ENCODE data around the gene TMEM141. TPM values are rescaled to one million over a fixed set of nuclear protein-coding genes. Genes with fewer than 3 reads are reported as not detected.
"Not testable (repeated sequence)": the region's sequence is repeated elsewhere in the genome, so short reads cannot be mapped to it uniquely, and the experiment has no call there.

The TMEM141 gene
- total and polyA plus RNA-seq, 2 experiments from 2014 or later, result 51.7 to 59.4 TPM

- peak; percentile 72 for DNase-seq
- H3K9me2 ChIP-seq (ENCODE audit: insufficient read depth), result no peaks in the 10 kb centered on the region
- WGBS, 2 experiments (ENCODE audit: low coverage in 1 of 2, low lambda C conversion rate in 2 of 2, missing lambda C conversion rate in 2 of 2), result 16 to 19% methylated on average over 21 of the region's 21 CpGs
- peaks cover 4% of the 10 kb centered on the region; the same call in 1 of the 2 replicates for H3F3A ChIP-seq (ENCODE audit: insufficient read depth)
- H3K4me3 ChIP-seq, result no peak overlapping the region
- H3K79me2 ChIP-seq (ENCODE audit: insufficient read depth), result 0 out of 2 replicates have a peak, but pooled peaks cover 5% of the 10 kb centered on the region
- H3K27me3 ChIP-seq (replicated peaks; ENCODE audit: insufficient read depth), result no peaks in the 10 kb centered on the region
- H3K9me3 ChIP-seq (ENCODE audit: low read depth), result no peaks in the 10 kb centered on the region
- H3K36me3 ChIP-seq (ENCODE audit: low read depth), result no peaks in the 10 kb centered on the region
- no peak overlapping the region; the same call in 1 of the 2 replicates for H2AFZ ChIP-seq
- in situ Hi-C loops (cut with MboI), result no loop called here
- H3K27ac ChIP-seq, result no peak overlapping the region
- no peaks in the 10 kb centered on the region for H4K20me1 ChIP-seq (ENCODE audit: insufficient read depth)
- TF ChIP-seq EZH2phosphoT487 (IDR thresholded peaks at IDR 0.05; ENCODE audit: insufficient read depth, low read depth) (no peak), EZH2 (IDR thresholded peaks at IDR 0.05; ENCODE audit: insufficient read depth, poor library complexity, severe bottlenecking) (no peak)
- 0 out of 2 replicates have a peak overlapping the region, but pooled peaks have one; percentile 35 for H3K9ac ChIP-seq
- peak overlapping the region; percentile 37 for H3K4me2 ChIP-seq (ENCODE audit: unreplicated experiment)
- H3K4me1 ChIP-seq (ENCODE audit: insufficient read depth), result peaks cover 5% of the 10 kb centered on the region
Observed at GRCh38 chr9:136787690-136788400, 3.3 kb upstream of the TMEM141 start.

GRCh38 chr9:136788644-136789522 is 2.3 kb upstream of the TMEM141 start:
- 80 to 81% methylated on average over 27 of the region's 27 CpGs for WGBS, 2 experiments (ENCODE audit: low coverage in 1 of 2, low lambda C conversion rate in 2 of 2, missing lambda C conversion rate in 2 of 2)
- DNase-seq; in situ Hi-C loops (cut with MboI): not testable (repeated sequence)

DNA sequence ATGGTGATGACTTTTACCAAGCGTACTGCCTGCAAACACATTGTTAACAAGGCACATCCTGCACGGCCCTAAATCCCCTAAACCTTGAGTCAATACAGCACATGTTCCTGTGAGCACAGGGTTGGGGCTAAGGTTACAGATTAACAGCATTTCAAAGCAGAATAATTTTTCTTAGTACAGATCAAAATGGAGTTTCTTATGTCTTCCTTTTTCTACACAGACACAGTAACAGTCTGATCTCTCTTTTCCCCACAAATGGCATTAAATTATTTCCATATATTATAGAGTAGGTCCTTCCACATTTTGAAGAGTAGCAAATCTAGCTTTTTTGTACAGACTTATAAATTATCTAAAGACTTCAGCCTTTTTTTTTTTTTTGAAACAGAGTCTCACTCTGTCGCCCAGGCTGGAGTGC is 1.6 kb upstream of the TMEM141 start:
- H3K9ac ChIP-seq, result no peak overlapping the region
- no peaks in the 10 kb centered on the region for H3K27me3 ChIP-seq (replicated peaks; ENCODE audit: insufficient read depth)
- in situ Hi-C loops (cut with MboI), result no loop called here
- no peaks in the 10 kb centered on the region for H3K36me3 ChIP-seq (ENCODE audit: low read depth)
- no peak overlapping the region for H3K4me3 ChIP-seq
- peaks cover 5% of the 10 kb centered on the region for H3K4me1 ChIP-seq (ENCODE audit: insufficient read depth)
- no peaks in the 10 kb centered on the region for H3K9me2 ChIP-seq (ENCODE audit: insufficient read depth)
- peaks cover 4% of the 10 kb centered on the region; the same call in 1 of the 2 replicates for H3F3A ChIP-seq (ENCODE audit: insufficient read depth)
- TF ChIP-seq EZH2phosphoT487 (IDR thresholded peaks at IDR 0.05; ENCODE audit: insufficient read depth, low read depth), result no peak
- TF ChIP-seq EZH2 (IDR thresholded peaks at IDR 0.05; ENCODE audit: insufficient read depth, poor library complexity, severe bottlenecking), result no peak
- no peaks in the 10 kb centered on the region for H3K9me3 ChIP-seq (ENCODE audit: low read depth)
- no peaks in the 10 kb centered on the region for H4K20me1 ChIP-seq (ENCODE audit: insufficient read depth)
- H3K79me2 ChIP-seq (ENCODE audit: insufficient read depth), result 0 out of 2 replicates have a peak, but pooled peaks cover 5% of the 10 kb centered on the region
- H2AFZ ChIP-seq, result no peak overlapping the region
- H3K27ac ChIP-seq, result no peak overlapping the region
- no peak overlapping the region for H3K4me2 ChIP-seq (ENCODE audit: unreplicated experiment)
- no peak for DNase-seq
- 66 to 77% methylated on average over 3 of the region's 3 CpGs for WGBS, 2 experiments (ENCODE audit: low coverage in 1 of 2, low lambda C conversion rate in 2 of 2, missing lambda C conversion rate in 2 of 2)

More at GRCh38 chr9:136788644-136789522, 2.3 kb upstream of the TMEM141 start:
- H3K9me3 ChIP-seq (ENCODE audit: low read depth); H2AFZ ChIP-seq; H4K20me1 ChIP-seq (ENCODE audit: insufficient read depth); H3K27me3 ChIP-seq (replicated peaks; ENCODE audit: insufficient read depth); H3K4me1 ChIP-seq (ENCODE audit: insufficient read depth); H3K4me2 ChIP-seq (ENCODE audit: unreplicated experiment); H3K36me3 ChIP-seq (ENCODE audit: low read depth); H3K9ac ChIP-seq; H3K4me3 ChIP-seq; H3K27ac ChIP-seq; H3F3A ChIP-seq (ENCODE audit: insufficient read depth); H3K9me2 ChIP-seq (ENCODE audit: insufficient read depth); H3K79me2 ChIP-seq (ENCODE audit: insufficient read depth): not testable (repeated sequence)

DNA sequence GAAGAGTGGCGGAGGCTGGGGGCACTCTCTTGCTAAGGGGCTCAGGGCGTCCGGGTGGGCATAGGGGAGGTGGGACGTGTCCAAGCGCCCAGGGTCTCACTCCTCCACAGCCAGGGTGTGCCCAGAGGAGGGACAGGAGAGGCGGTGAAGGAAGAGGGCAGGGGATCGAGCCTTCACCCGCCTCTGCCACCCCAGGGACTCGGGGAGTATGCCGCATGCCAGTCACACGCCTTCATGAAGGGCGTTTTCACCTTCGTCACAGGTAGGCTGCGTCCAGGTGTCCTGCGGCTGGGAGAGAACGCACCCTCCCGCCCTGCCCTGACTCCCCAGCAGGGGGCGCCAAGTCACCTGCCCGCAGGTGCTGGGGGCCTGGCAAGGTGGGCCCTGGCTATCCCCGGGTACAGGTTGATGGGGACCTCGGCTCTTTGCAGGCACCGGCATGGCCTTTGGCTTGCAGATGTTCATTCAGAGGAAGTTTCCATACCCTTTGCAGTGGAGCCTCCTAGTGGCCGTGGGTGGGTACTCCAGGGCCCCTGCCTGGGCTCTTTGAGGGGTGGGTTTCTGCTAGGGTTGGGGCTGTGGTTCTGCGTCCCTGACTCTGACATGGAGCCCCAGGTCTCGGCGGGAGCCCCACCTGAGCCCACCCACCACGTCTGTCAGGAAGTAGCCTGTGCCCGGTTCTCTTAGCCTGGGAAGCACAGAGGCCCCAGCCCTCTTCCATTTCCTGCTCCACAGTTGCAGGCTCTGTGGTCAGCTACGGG is 552 bp downstream of the TMEM141 start:
- no peaks in the 10 kb centered on the region for H3K9me2 ChIP-seq (ENCODE audit: insufficient read depth)
- peak; percentile 43 for DNase-seq
- peak overlapping the region; percentile 75 for H3K9ac ChIP-seq
- no peak for TF ChIP-seq EZH2 (IDR thresholded peaks at IDR 0.05; ENCODE audit: insufficient read depth, poor library complexity, severe bottlenecking)
- TF ChIP-seq EZH2phosphoT487 (IDR thresholded peaks at IDR 0.05; ENCODE audit: insufficient read depth, low read depth), result no peak
- H2AFZ ChIP-seq, result peak overlapping the region; percentile 80
- peaks cover 4% of the 10 kb centered on the region; the same call in 1 of the 2 replicates for H3F3A ChIP-seq (ENCODE audit: insufficient read depth)
- H3K4me2 ChIP-seq (ENCODE audit: unreplicated experiment), result peak overlapping the region; percentile 74
- peak overlapping the region; percentile 27; the same call in 1 of the 2 replicates for H3K27ac ChIP-seq
- H3K4me3 ChIP-seq, result peak overlapping the region; percentile 84
- peaks cover 5% of the 10 kb centered on the region for H3K4me1 ChIP-seq (ENCODE audit: insufficient read depth)
- peaks cover 8% of the 10 kb centered on the region; the same call in 1 of the 2 replicates for H3K27me3 ChIP-seq (replicated peaks; ENCODE audit: insufficient read depth)
- no peaks in the 10 kb centered on the region for H3K9me3 ChIP-seq (ENCODE audit: low read depth)
- no peaks in the 10 kb centered on the region for H3K36me3 ChIP-seq (ENCODE audit: low read depth)
- no peaks in the 10 kb centered on the region for H4K20me1 ChIP-seq (ENCODE audit: insufficient read depth)
- 2 to 4% methylated on average over 25 to 28 of the region's 29 CpGs for WGBS, 2 experiments (ENCODE audit: low coverage in 1 of 2, low lambda C conversion rate in 2 of 2, missing lambda C conversion rate in 2 of 2)
- 0 out of 2 replicates have a peak, but pooled peaks cover 5% of the 10 kb centered on the region for H3K79me2 ChIP-seq (ENCODE audit: insufficient read depth)
- in situ Hi-C loops (cut with MboI), result no loop called here

All from GM23248 (cell line).